Measurements from ENCODE around the gene LTBP1.
A peak's percentile ranks its signal among the peaks of the same experiment; 100 is the strongest.

Gene LTBP1

DNA sequence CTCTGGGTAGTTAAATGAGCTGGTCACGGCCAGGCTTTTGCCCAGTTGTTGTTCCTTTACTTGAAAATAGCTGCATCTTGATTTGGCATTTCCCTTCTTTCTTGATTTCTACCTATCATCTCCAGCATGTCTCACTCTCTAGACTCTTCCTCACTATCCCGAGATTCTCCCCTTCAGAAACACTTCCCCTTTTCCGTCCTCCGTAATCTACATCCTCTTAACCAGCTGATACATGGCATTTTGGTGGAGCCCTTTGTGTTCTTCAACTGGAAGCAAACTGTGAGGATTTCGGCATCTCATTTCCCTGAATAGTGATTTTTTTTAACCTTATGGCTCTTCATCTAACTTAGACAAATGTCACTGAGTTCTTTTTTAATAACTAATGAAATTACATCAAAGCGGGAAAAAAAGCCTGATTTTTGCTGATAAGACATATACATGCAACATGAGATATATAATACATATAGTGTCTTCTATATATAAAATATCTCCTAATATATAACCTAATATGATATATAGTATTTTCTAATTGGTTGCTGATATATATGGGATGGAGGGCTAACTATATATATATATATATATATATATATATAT is 309.5 kb downstream of the LTBP1 start:
- H3K9ac ChIP-seq (ENCODE audit: low read length): no peak overlapping the region
- no peaks in the 10 kb centered on the region for H3K4me1 ChIP-seq (ENCODE audit: control insufficient read depth, insufficient read depth, low read length)
- no peaks in the 10 kb centered on the region for H3K27me3 ChIP-seq (ENCODE audit: control insufficient read depth, insufficient read depth, low read length)
- H3K4me3 ChIP-seq (ENCODE audit: low read length): no peak overlapping the region
- no peaks in the 10 kb centered on the region for H3K36me3 ChIP-seq (ENCODE audit: control insufficient read depth, insufficient read depth, low read length)
- no peak overlapping the region for H3K27ac ChIP-seq (ENCODE audit: low read depth, low read length)

DNA sequence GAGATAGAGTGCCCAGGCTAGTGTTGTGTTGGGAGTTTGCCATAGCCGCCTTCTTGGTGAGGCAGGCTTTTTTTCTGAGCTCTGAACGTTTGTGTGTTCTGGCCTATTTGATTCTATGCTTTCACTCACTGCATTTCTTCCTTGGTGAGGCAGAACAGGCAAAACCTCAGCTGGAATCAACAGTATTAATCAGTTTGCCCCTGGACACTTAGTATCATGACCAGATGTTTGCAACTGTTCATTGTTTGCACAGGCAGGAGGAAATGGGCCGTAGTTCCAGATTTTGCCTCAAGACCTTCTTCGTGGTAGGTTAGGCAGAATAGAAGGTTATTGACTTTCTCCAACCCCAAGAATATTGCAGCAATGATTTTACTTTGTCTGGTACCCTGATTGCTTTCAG is 311.6 kb downstream of the LTBP1 start:
- H3K36me3 ChIP-seq (ENCODE audit: control insufficient read depth, insufficient read depth, low read length): no peaks in the 10 kb centered on the region
- no peak overlapping the region for H3K4me3 ChIP-seq (ENCODE audit: low read length)
- H3K27ac ChIP-seq (ENCODE audit: low read depth, low read length): no peak overlapping the region
- H3K9ac ChIP-seq (ENCODE audit: low read length): no peak overlapping the region
- H3K4me1 ChIP-seq (ENCODE audit: control insufficient read depth, insufficient read depth, low read length): no peaks in the 10 kb centered on the region
- no peaks in the 10 kb centered on the region for H3K27me3 ChIP-seq (ENCODE audit: control insufficient read depth, insufficient read depth, low read length)

DNA sequence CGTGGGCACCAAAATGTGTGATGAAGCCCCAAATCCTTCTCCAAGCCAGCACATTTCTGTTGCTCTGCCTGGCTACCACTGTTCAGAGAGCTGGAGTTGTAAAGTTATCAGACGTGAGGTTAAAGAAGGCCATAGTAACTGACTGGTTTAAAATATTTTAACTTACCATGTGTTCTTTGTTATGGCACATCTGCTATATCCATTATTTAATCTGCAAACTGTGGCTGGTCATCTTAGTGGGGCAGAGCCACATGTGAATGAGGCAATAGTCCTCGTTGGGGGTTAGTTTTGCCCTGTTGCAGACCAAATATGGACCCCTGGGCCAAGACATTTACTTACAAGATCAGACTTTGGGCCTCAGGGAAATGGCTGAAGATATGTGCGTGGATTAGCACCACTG is 315.3 kb downstream of the LTBP1 start:
- Histone ChIP-seq H3K36me3 (ENCODE audit: control insufficient read depth, insufficient read depth, low read length) (no peaks in the 10 kb centered on the region), H3K27me3 (ENCODE audit: control insufficient read depth, insufficient read depth, low read length) (no peaks in the 10 kb centered on the region), H3K9ac (ENCODE audit: low read length) (no peak overlapping the region), H3K27ac (ENCODE audit: low read depth, low read length) (no peak overlapping the region), H3K4me1 (ENCODE audit: control insufficient read depth, insufficient read depth, low read length) (no peaks in the 10 kb centered on the region), H3K4me3 (ENCODE audit: low read length) (no peak overlapping the region)

DNA sequence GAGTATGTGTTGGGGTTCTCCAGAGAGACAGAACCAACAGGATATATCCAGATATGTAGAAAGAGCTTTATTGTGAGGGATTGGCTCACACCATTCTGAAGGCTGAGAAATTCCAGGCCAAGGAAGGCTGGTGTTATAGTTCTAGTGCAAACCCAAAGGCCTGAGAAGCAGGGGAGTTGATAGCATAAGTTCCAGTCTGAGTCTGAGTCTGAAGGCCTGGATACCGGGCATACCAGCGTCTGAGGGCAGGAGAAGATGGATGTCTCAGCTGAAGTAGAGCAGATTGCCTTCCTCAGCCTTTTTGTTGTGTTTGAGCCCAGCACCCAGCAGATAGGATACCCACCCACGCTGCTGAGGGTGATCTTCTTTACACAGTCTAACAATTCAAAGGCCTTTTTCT is 318.0 kb downstream of the LTBP1 start:
- H3K27ac ChIP-seq (ENCODE audit: low read depth, low read length): no peak overlapping the region
- no peaks in the 10 kb centered on the region for H3K36me3 ChIP-seq (ENCODE audit: control insufficient read depth, insufficient read depth, low read length)

DNA sequence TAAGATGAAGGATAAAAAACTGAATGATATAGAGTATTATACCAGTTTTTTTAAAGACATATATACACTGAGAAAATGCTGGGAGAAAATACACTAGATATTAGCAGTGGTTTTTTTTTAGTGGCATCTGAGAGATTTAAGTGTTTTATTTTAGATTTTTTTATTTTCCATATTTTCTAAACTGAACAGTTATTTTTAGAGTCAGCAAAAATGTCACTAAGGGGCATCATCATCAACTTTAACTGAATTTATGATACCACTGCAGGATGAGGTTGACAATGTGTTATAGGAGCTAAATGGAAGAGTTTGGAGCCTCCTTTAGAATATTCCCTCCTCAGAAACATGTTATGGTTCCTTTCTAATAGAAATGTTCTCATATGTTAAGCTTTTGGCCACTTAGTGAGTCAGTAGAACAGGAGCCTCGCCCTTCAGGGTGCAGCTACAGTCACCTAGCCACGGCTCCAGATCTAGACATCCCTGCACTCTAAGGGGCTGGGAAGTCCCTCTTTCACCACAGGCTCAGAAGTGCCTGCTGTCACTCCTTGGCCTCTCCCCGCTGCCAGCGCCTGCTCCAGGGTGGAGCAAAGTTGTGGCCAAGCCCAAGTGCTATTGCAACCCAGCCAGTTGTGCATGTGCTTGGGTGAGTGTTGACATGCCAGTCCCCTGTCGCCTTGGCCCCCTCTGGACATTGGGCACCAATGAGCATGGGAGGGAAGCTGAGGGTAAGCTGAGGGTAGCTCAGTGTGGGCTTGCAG is 319.0 kb downstream of the LTBP1 start:
- no peaks in the 10 kb centered on the region for H3K27me3 ChIP-seq (ENCODE audit: control insufficient read depth, insufficient read depth, low read length)
- H3K9ac ChIP-seq (ENCODE audit: low read length): no peak overlapping the region
- H3K36me3 ChIP-seq (ENCODE audit: control insufficient read depth, insufficient read depth, low read length): no peaks in the 10 kb centered on the region
- no peaks in the 10 kb centered on the region for H3K4me1 ChIP-seq (ENCODE audit: control insufficient read depth, insufficient read depth, low read length)
- no peak overlapping the region for H3K4me3 ChIP-seq (ENCODE audit: low read length)
- H3K27ac ChIP-seq (ENCODE audit: low read depth, low read length): no peak overlapping the region

More for the DNA sequence above, 318.0 kb downstream of the LTBP1 start:
- Histone ChIP-seq H3K9ac (ENCODE audit: low read length) (no peak overlapping the region), H3K4me3 (ENCODE audit: low read length) (no peak overlapping the region), H3K27me3 (ENCODE audit: control insufficient read depth, insufficient read depth, low read length) (no peaks in the 10 kb centered on the region), H3K4me1 (ENCODE audit: control insufficient read depth, insufficient read depth, low read length) (no peaks in the 10 kb centered on the region)

DNA sequence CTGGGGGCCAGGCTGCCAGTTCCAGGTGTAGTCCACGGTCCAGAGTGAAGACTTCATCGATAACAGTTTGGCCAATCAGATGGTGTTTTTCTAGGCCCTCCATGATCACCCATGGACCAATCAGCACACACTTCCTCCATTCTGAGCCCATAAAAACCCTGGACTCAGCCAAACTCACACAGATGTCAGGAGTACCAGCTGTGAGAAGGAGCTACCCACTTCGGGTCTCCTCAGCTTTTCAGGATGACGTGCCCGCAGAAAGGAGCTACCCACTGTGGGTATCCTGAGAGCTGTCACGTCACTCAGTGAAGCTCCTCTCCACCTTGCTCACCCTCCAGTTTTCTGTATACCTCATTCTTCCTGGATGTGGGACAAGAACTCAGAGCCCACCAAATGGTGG is 319.7 kb downstream of the LTBP1 start:
- Histone ChIP-seq H3K4me1 (ENCODE audit: control insufficient read depth, insufficient read depth, low read length) (no peaks in the 10 kb centered on the region), H3K27ac (ENCODE audit: low read depth, low read length) (no peak overlapping the region), H3K4me3 (ENCODE audit: low read length) (no peak overlapping the region), H3K36me3 (ENCODE audit: control insufficient read depth, insufficient read depth, low read length) (no peaks in the 10 kb centered on the region), H3K27me3 (ENCODE audit: control insufficient read depth, insufficient read depth, low read length) (no peaks in the 10 kb centered on the region), H3K9ac (ENCODE audit: low read length) (no peak overlapping the region)

DNA sequence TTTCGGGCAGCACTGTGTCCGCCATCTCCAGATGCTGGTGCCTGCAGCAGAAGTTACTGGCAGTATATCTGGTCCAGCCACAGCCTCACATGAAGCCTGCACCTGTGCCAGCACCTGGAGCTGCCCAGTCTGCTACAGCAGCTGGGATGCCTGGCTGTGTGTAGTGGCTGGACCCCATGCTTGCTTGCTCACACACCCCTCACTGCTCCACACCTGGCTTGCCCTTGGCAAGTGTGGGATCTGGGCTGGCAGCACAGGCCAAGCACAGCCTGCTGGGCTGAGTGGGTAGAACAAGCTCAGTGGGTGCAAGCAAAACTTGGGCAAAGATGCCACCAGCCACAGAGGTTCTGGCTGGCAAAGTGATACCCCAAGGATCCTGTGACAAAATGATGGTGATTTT is 320.3 kb downstream of the LTBP1 start:
- H3K36me3 ChIP-seq (ENCODE audit: control insufficient read depth, insufficient read depth, low read length): no peaks in the 10 kb centered on the region
- no peak overlapping the region for H3K27ac ChIP-seq (ENCODE audit: low read depth, low read length)
- no peaks in the 10 kb centered on the region for H3K4me1 ChIP-seq (ENCODE audit: control insufficient read depth, insufficient read depth, low read length)
- H3K27me3 ChIP-seq (ENCODE audit: control insufficient read depth, insufficient read depth, low read length): no peaks in the 10 kb centered on the region
- H3K4me3 ChIP-seq (ENCODE audit: low read length): no peak overlapping the region
- no peak overlapping the region for H3K9ac ChIP-seq (ENCODE audit: low read length)

DNA sequence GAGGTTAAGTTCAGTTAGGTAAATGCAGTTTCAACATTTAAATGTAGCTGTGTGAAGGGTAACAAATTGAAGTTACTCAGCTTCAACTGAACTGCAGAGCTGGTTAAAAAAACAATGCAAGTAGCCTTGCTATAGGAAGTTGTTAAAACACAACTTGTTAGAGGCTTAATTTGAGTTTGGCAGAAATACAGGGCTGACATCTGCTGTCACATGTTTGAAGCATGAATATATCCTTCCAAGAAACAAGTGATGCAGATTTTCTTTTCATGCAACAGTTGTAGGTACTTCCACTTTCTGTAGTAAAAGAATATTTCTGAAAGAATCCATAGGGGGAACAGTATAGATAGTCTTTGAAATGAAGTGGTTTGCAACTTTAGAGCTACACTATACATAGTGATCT is 321.0 kb downstream of the LTBP1 start:
- no peak overlapping the region for H3K27ac ChIP-seq (ENCODE audit: low read depth, low read length)
- H3K27me3 ChIP-seq (ENCODE audit: control insufficient read depth, insufficient read depth, low read length): no peaks in the 10 kb centered on the region
- no peak overlapping the region for H3K4me3 ChIP-seq (ENCODE audit: low read length)
- no peaks in the 10 kb centered on the region for H3K36me3 ChIP-seq (ENCODE audit: control insufficient read depth, insufficient read depth, low read length)
- no peak overlapping the region for H3K9ac ChIP-seq (ENCODE audit: low read length)
- no peaks in the 10 kb centered on the region for H3K4me1 ChIP-seq (ENCODE audit: control insufficient read depth, insufficient read depth, low read length)

DNA sequence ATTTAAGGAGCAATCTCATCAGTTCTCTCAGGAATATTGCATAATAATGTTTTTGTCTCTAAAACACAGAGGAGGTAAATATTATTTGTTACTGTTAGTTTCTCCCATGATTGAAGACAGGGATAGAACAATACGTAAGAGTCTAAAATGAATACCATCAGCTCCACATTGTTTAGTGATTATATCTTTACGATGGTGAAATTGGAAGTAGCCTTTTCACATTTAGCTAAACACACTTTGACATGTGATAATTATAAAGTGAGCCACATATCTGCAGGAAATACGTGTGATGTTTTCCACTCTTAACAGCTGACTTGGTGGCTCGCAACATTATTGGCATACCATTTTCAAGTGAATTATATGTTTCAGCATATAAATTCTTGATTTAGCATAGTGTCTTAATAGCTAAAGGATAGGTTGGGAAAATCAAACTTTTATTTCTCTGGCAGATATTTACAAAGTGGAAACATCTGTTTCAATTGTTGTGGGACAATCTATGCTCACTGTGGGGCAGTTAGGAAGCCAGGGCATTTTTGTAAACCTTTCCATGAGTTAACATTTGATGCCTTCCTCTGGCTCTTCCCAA is 321.6 kb downstream of the LTBP1 start:
- Histone ChIP-seq H3K4me1 (ENCODE audit: control insufficient read depth, insufficient read depth, low read length) (no peaks in the 10 kb centered on the region), H3K27me3 (ENCODE audit: control insufficient read depth, insufficient read depth, low read length) (no peaks in the 10 kb centered on the region), H3K4me3 (ENCODE audit: low read length) (no peak overlapping the region), H3K36me3 (ENCODE audit: control insufficient read depth, insufficient read depth, low read length) (no peaks in the 10 kb centered on the region), H3K9ac (ENCODE audit: low read length) (no peak overlapping the region), H3K27ac (ENCODE audit: low read depth, low read length) (peak overlapping the region; percentile 10)

DNA sequence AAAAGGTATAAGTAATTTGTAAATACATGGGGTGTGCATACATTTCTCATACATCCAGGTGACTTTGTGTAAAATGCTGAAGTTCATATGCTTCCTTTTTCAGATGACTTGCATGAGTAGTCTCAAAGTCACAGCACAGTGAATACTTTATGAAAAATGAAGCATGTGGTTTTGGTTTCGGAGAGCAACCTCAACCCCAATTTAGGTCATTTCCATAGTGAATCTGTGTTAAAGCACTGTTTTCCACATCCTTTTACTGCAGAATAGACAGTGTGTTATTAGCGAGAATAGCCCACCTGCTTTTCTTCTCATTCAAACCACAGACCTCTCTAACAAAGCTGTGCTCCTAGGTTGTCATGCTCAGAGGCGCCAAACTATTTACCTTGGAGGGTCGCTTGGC is 325.2 kb downstream of the LTBP1 start:
- no peak overlapping the region for H3K9ac ChIP-seq (ENCODE audit: low read length)
- peaks cover 3% of the 10 kb centered on the region for H3K36me3 ChIP-seq (ENCODE audit: control insufficient read depth, insufficient read depth, low read length)
- H3K27me3 ChIP-seq (ENCODE audit: control insufficient read depth, insufficient read depth, low read length): no peaks in the 10 kb centered on the region
- no peak overlapping the region for H3K4me3 ChIP-seq (ENCODE audit: low read length)
- no peaks in the 10 kb centered on the region for H3K4me1 ChIP-seq (ENCODE audit: control insufficient read depth, insufficient read depth, low read length)
- H3K27ac ChIP-seq (ENCODE audit: low read depth, low read length): no peak overlapping the region

DNA sequence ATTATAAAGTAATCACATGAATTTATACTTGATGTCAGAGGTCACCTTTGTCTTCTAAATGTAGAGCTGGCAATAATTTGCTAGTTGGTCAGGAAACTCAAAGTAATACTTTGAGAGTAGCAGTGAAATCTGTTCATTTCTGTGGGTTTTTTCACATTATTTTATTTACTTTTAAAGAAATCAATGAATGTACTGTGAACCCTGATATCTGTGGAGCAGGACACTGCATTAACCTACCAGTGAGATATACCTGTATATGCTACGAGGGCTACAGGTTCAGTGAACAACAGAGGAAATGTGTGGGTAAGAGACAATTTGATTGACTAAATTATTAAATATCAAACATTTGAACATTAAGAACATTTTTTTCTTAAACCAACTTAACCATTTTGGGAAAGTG is 326.7 kb downstream of the LTBP1 start:
- H3K4me1 ChIP-seq (ENCODE audit: control insufficient read depth, insufficient read depth, low read length): no peaks in the 10 kb centered on the region

DNA sequence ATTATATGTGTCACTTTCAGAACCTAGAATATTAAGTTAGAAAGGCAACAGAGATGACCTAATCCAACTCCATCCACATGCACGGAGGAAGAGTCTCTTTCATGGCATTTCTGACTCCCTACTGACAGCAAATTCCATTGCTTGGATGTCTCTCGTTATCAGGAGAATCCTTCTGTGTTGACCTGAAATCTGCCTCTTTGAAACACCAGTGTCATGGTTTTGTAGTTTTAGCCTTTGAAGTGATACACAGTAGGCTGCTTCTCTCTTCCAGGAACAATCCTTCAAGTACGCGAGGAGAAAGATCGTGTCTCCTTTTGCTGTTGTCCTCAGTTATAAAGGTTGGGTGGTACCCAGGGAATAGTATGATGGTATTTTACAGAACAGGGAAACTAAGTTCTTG is 327.8 kb downstream of the LTBP1 start:
- no peak overlapping the region for H3K9ac ChIP-seq (ENCODE audit: low read length)
- H3K27me3 ChIP-seq (ENCODE audit: control insufficient read depth, insufficient read depth, low read length): no peaks in the 10 kb centered on the region
- no peaks in the 10 kb centered on the region for H3K4me1 ChIP-seq (ENCODE audit: control insufficient read depth, insufficient read depth, low read length)
- no peak overlapping the region for H3K27ac ChIP-seq (ENCODE audit: low read depth, low read length)
- peaks cover 3% of the 10 kb centered on the region for H3K36me3 ChIP-seq (ENCODE audit: control insufficient read depth, insufficient read depth, low read length)
- no peak overlapping the region for H3K4me3 ChIP-seq (ENCODE audit: low read length)

More for the DNA sequence above, 326.7 kb downstream of the LTBP1 start:
- Histone ChIP-seq H3K9ac (ENCODE audit: low read length) (no peak overlapping the region), H3K27ac (ENCODE audit: low read depth, low read length) (no peak overlapping the region), H3K4me3 (ENCODE audit: low read length) (no peak overlapping the region), H3K36me3 (ENCODE audit: control insufficient read depth, insufficient read depth, low read length) (peaks cover 3% of the 10 kb centered on the region), H3K27me3 (ENCODE audit: control insufficient read depth, insufficient read depth, low read length) (no peaks in the 10 kb centered on the region)
